A549 (cell line): ENCODE results near the gene CD69. TPM values are rescaled to one million over a fixed set of nuclear protein-coding genes. Genes with fewer than 3 reads are reported as not detected.
"Not testable (repeated sequence)": the region's sequence is repeated elsewhere in the genome, so short reads cannot be mapped to it uniquely, and the experiment has no call there.

Experiments used
- ATAC-seq, 2 experiments: fragments of 200-7000 bp in 1 of 2; fragments of >200 bp in 1 of 2; cut with Nextera tagmentation in 1 of 2; cut with Tn5 transposase in 1 of 2; 3 replicates each; pipeline versions ENCODE4 v1.8.0 to v1.9.1; 2018 to 2020; ENCODE audit warnings: mild to moderate bottlenecking in 1 of 2, moderate library complexity in 1 of 2
- CTCF ChIA-PET: fragments of 300-600 bp; sonication (Branson Sonifier 250); formaldehyde crosslinking; extraction: SDS; loops from one replicate; lab custom pipeline; 2021; ENCODE audit warnings: antibody characterized with exemption, inconsistent platforms; lab: Yijun Ruan, JAX
- POLR2A ChIA-PET: fragments of 350-600 bp; formaldehyde crosslinking; extraction: SDS; loops from one replicate; lab custom pipeline; 2021; ENCODE audit warnings: antibody characterized with exemption, inconsistent platforms; lab: Yijun Ruan, JAX
- DNase-seq, 2 experiments: peaks; one replicate each; pipeline versions ENCODE4 v3.0.0 to v3.0.0-alpha.2; 2011 to 2016; ENCODE audit warnings: low read depth in 1 of 2, low spot score in 1 of 2
- FAIRE-seq: peaks from 2 replicates; lab custom pipeline; 2011; peaks lifted over from hg19 to GRCh38; lab: Jason Lieb, UNC
- H3K27ac ChIP-seq, 2 experiments: fragments of >200 bp; sonication (Bioruptor Twin); formaldehyde crosslinking; 3 replicates each; pipeline ENCODE4 v1.5.1; 2016 to 2017
- H3K4me1 ChIP-seq: fragments of >200 bp; sonication (Bioruptor Twin); formaldehyde crosslinking; 3 replicates; pipeline ENCODE4 v1.6.1; 2016
- H3K4me2 ChIP-seq: fragments of >200 bp; sonication (Bioruptor Twin); formaldehyde crosslinking; 3 replicates; pipeline ENCODE4 v1.6.1; 2016
- H3K4me3 ChIP-seq: fragments of >200 bp; sonication (Bioruptor Twin); formaldehyde crosslinking; 3 replicates; pipeline ENCODE4 v1.5.1; 2016
- H3K9me3 ChIP-seq: fragments of >200 bp; sonication (Bioruptor Twin); formaldehyde crosslinking; 3 replicates; pipeline ENCODE4 v1.6.1; 2016
- ATOH8 ChIP-seq: fragments of 250-450 bp; sonication (Bioruptor Pico); IDR thresholded peaks from 2 replicates; pipeline ENCODE4 v1.5.0; 2020; ENCODE audit warnings: low read depth, mild to moderate bottlenecking, moderate library complexity
- BCL3 ChIP-seq: fragments of >200 bp; sonication (Bioruptor Twin); formaldehyde crosslinking; IDR thresholded peaks from 3 replicates; pipeline ENCODE4 v1.6.1; 2016
- EHF ChIP-seq: fragments of 250-450 bp; sonication (Bioruptor Pico); IDR thresholded peaks from 2 replicates; pipeline ENCODE4 v1.5.0; 2020; ENCODE audit warnings: mild to moderate bottlenecking
- ELK1 ChIP-seq: fragments of 150-350 bp; IDR thresholded peaks from 2 replicates; pipeline ENCODE4 v1.6.1; 2014; ENCODE audit warnings: low read depth, mild to moderate bottlenecking, low read length
- ESRRA ChIP-seq: fragments of 150-350 bp; IDR thresholded peaks from 2 replicates; pipeline ENCODE4 v1.6.1; 2014; ENCODE audit warnings: mild to moderate bottlenecking, low read length, borderline replicate concordance
- GATA3 ChIP-seq: IDR thresholded peaks from 2 replicates; pipeline ENCODE4 v1.6.1; 2012; ENCODE audit warnings: borderline replicate concordance
- HDAC2 ChIP-seq: fragments of 200-600 bp; sonication (generic); IDR thresholded peaks from 2 replicates; pipeline ENCODE4 v1.6.1; 2016
- HES2 ChIP-seq: fragments of >200 bp; sonication (Bioruptor Twin); formaldehyde crosslinking; IDR thresholded peaks from 2 replicates; pipeline ENCODE4 v1.6.1; 2016
- HEYL ChIP-seq: fragments of 250-450 bp; sonication (Bioruptor Pico); IDR thresholded peaks from 2 replicates; pipeline ENCODE4 v1.8.0; 2021; ENCODE audit warnings: mild to moderate bottlenecking, moderate library complexity
- HOXB13 ChIP-seq: fragments of 250-450 bp; sonication (Bioruptor Pico); IDR thresholded peaks from 2 replicates; pipeline ENCODE4 v1.5.0; 2020; ENCODE audit warnings: low read depth, mild to moderate bottlenecking, moderate library complexity
- KDM5A ChIP-seq: fragments of 200-600 bp; sonication (generic); IDR thresholded peaks from 2 replicates; pipeline ENCODE4 v1.6.1; 2016; ENCODE audit warnings: antibody characterized with exemption, mild to moderate bottlenecking
- MYC ChIP-seq: IDR thresholded peaks from 2 replicates; pipeline ENCODE4 v1.6.1; 2012; ENCODE audit warnings: mild to moderate bottlenecking, inconsistent platforms, low read length, improper control_type of control experiment, borderline replicate concordance
- PHF8 ChIP-seq: fragments of 200-600 bp; sonication (generic); IDR thresholded peaks from 2 replicates; pipeline ENCODE4 v1.6.1; 2016; ENCODE audit warnings: low read depth, mild to moderate bottlenecking, antibody characterized with exemption, moderate library complexity, borderline replicate concordance
- SMC3 ChIP-seq: fragments of >200 bp; sonication (Bioruptor Twin); formaldehyde crosslinking; IDR thresholded peaks from 3 replicates; pipeline ENCODE4 v1.6.1; 2018; ENCODE audit warnings: inconsistent platforms
- TFCP2L1 ChIP-seq: fragments of 250-450 bp; sonication (Bioruptor Pico); IDR thresholded peaks from 2 replicates; pipeline ENCODE4 v1.5.0; 2021; ENCODE audit warnings: mild to moderate bottlenecking
- ZC3H11A ChIP-seq: fragments of 450-650 bp; IDR thresholded peaks from 2 replicates; pipeline ENCODE4 v1.6.1; 2014; ENCODE audit warnings: antibody characterized with exemption, mild to moderate bottlenecking
- ZFP36 ChIP-seq: fragments of 450-650 bp; IDR thresholded peaks from 2 replicates; pipeline ENCODE4 v1.6.1; 2014; ENCODE audit warnings: borderline replicate concordance; ENCODE audit not compliant: partially characterized antibody
- ZNF302 ChIP-seq: fragments of 250-450 bp; sonication (Bioruptor Pico); IDR thresholded peaks from 2 replicates; pipeline ENCODE4 v1.9.0; 2021; ENCODE audit warnings: inconsistent platforms, mild to moderate bottlenecking, moderate library complexity
- WGBS: methylation state at CpG from one replicate; pipeline ENCODE4 v1.1.6; 2017; ENCODE audit errors: missing lambda C conversion rate; 5-methylcytosine and 5-hydroxymethylcytosine counted together
- polyA plus RNA-seq, 4 experiments: library from polyadenylated mRNA; depleted of rRNA in 3 of 4; stranded (reverse); fragments of >200 nt; fragmentation: RNase III in 1 of 4; extraction: RNeasy Plus Mini Kit Qiagen cat#74134 plus additional on column Dnase treatment in 1 of 4; gene quantifications; 2 replicates in 3 of 4; 3 replicates in 1 of 4; pipeline ENCODE4 v1.2.3, GENCODE V29; 2011 to 2017

The CD69 gene
- polyA plus RNA-seq, 2 of the 4 experiments (the other 2 are of a cell fraction) = not detected

GRCh38 chr12:9742661-9743060 is 18.0 kb downstream of the CD69 start (continued):
- TF ChIP-seq ESRRA (no peak), ZC3H11A (no peak), HOXB13 (no peak)

- DNase-seq (no peak), FAIRE-seq (no peak), ATAC-seq (no peak)
- Histone ChIP-seq H3K4me3 (no peak overlapping the region), H3K4me1 (no peaks in the 10 kb centered on the region), H3K27ac (no peak overlapping the region), H3K4me2 (no peak overlapping the region), H3K9me3 (no peaks in the 10 kb centered on the region)
- ChIA-PET CTCF (interaction anchor here (1.1 to 1.6 kb wide), 3 partner anchors 7 to 102 kb away, joined by 3 to 6 read pairs (median 3); no protein-coding TSS in a partner anchor), POLR2A (no interaction called here)
- TF ChIP-seq KDM5A = no peak
- no peak for TF ChIP-seq GATA3
- WGBS = 75% methylated on average over 4 of the region's 4 CpGs
These were observed 19.0 kb downstream of the CD69 start for GRCh38 chr12:9741726-9742125.

GRCh38 chr12:9740106-9740750 is 20.5 kb downstream of the CD69 start:
- no peak overlapping the region for H3K4me3 ChIP-seq
- WGBS = 85% methylated on average over 7 of the region's 7 CpGs
- ATAC-seq = no peak

GRCh38 chr12:9739404-9740105 is 21.1 kb downstream of the CD69 start:
- H3K4me2 ChIP-seq, FAIRE-seq, H3K4me3 ChIP-seq, POLR2A ChIA-PET, H3K27ac ChIP-seq, DNase-seq, H3K9me3 ChIP-seq, H3K4me1 ChIP-seq, ATAC-seq: not testable (repeated sequence)
- WGBS = 94% methylated on average over 39 of the region's 54 CpGs
- CTCF ChIA-PET = interaction anchor here (1.6 to 2.7 kb wide), 3 partner anchors 9 to 31 kb away, joined by 3 to 9 read pairs (median 4); no protein-coding TSS in a partner anchor

More at GRCh38 chr12:9740106-9740750, 20.5 kb downstream of the CD69 start:
- no peaks in the 10 kb centered on the region for H3K9me3 ChIP-seq
- CTCF ChIA-PET = interaction anchor here (1.6 to 2.7 kb wide), 3 partner anchors 8 to 32 kb away, joined by 3 to 9 read pairs (median 4); no protein-coding TSS in a partner anchor
- TF ChIP-seq MYC (no peak), ZFP36 (no peak), ZNF302 (no peak), PHF8 (no peak), EHF (CRISPR knock-in tag) (no peak), BCL3 (no peak), HES2 (no peak), ATOH8 (no peak), HEYL (CRISPR knock-in tag) (no peak), ELK1 (no peak), HDAC2 (no peak), TFCP2L1 (CRISPR knock-in tag) (no peak), ZC3H11A (no peak), SMC3 (no peak)
- TF ChIP-seq, all 56 proteins: peak for 0
- Histone ChIP-seq H3K4me2 (no peak overlapping the region), H3K4me1 (no peaks in the 10 kb centered on the region), H3K27ac (no peak overlapping the region)
- DNase-seq = no peak
- POLR2A ChIA-PET = no interaction called here
- FAIRE-seq = no peak

- FAIRE-seq, DNase-seq, H3K9me3 ChIP-seq, H3K4me2 ChIP-seq, ATAC-seq, H3K27ac ChIP-seq, H3K4me3 ChIP-seq, POLR2A ChIA-PET, H3K4me1 ChIP-seq: not testable (repeated sequence)
- CTCF ChIA-PET = interaction anchor here (1.6 to 2.7 kb wide), 3 partner anchors 10 to 31 kb away, joined by 3 to 9 read pairs (median 4); no protein-coding TSS in a partner anchor
- WGBS = 87% methylated on average over 14 of the region's 14 CpGs
These were observed 21.8 kb downstream of the CD69 start for GRCh38 chr12:9738905-9739304.
